HepG2 (cell line): ENCODE measurements around the gene MYO5B.

Source experiments
- CCAR2 ChIP-seq: fragments of 200-400 bp; formaldehyde crosslinking; optimal IDR thresholded peaks from 2 replicates; pipeline ENCODE3; 2018; ENCODE audit warnings: low read depth, mild to moderate bottlenecking, low read length, moderate library complexity
- CREM ChIP-seq, 2 experiments: sonication (generic) in 1 of 2; formaldehyde crosslinking in 1 of 2; IDR thresholded peaks; 2 replicates each; pipeline versions ENCODE4 v1.4.0 to v1.6.1; 2016 to 2020; ENCODE audit warnings: antibody characterized with exemption in 1 of 2, mild to moderate bottlenecking in 1 of 2, missing genetic modification reagents in 1 of 2
- CTCF ChIP-seq: sonication (generic); formaldehyde crosslinking; IDR thresholded peaks from 2 replicates; pipeline ENCODE4 v1.5.0; 2020; ENCODE audit warnings: mild to moderate bottlenecking, missing genetic modification reagents, moderate library complexity
- EP300 ChIP-seq, 3 experiments: sonication (generic) in 1 of 3; formaldehyde crosslinking in 1 of 3; IDR thresholded peaks; 2 replicates each; pipeline versions ENCODE4 v1.5.1 to v1.6.1; 2011 to 2020; ENCODE audit warnings: low read depth in 2 of 3, low read length in 2 of 3, borderline replicate concordance in 1 of 3, improper control_type of control experiment in 1 of 3, mild to moderate bottlenecking in 1 of 3, missing genetic modification reagents in 1 of 3, moderate library complexity in 1 of 3
- HOXA5 ChIP-seq: sonication (generic); formaldehyde crosslinking; IDR thresholded peaks from 2 replicates; pipeline ENCODE4 v1.4.0; 2020; ENCODE audit warnings: missing genetic modification reagents
- NR3C1 ChIP-seq: sonication (generic); formaldehyde crosslinking; IDR thresholded peaks from 2 replicates; pipeline ENCODE4 v1.4.0; 2020; ENCODE audit warnings: missing genetic modification reagents
- POLR2A ChIP-seq, 2 experiments: IDR thresholded peaks; 2 replicates each; pipeline ENCODE4 v1.6.1; 2011; ENCODE audit warnings: low read depth in 2 of 2, low read length in 2 of 2, mild to moderate bottlenecking in 1 of 2, moderate library complexity in 1 of 2; ENCODE audit not compliant: insufficient read depth in 1 of 2
- SAFB2 ChIP-seq: sonication (generic); formaldehyde crosslinking; IDR thresholded peaks from 2 replicates; pipeline ENCODE4 v1.5.1; 2020; ENCODE audit warnings: missing genetic modification reagents, low read depth, mild to moderate bottlenecking, borderline replicate concordance
- U2AF1 ChIP-seq: fragments of 200-400 bp; formaldehyde crosslinking; optimal IDR thresholded peaks from 2 replicates; pipeline ENCODE3; 2017; ENCODE audit warnings: mild to moderate bottlenecking, low read depth, low read length
- ZNF343 ChIP-seq: sonication (generic); formaldehyde crosslinking; IDR thresholded peaks from 2 replicates; pipeline ENCODE4 v1.4.0; 2020; ENCODE audit warnings: mild to moderate bottlenecking, missing genetic modification reagents
- ZNF672 ChIP-seq: sonication (generic); formaldehyde crosslinking; IDR thresholded peaks from 2 replicates; pipeline ENCODE4 v1.8.1; 2022; ENCODE audit warnings: missing genetic modification reagents

- TF ChIP-seq HOXA5 (CRISPR knock-in tag) = no peak
- no peak for TF ChIP-seq EP300 (IDR thresholded peaks at IDR 0.05; ENCODE audit: low read depth in 2 of 2, low read length in 2 of 2)
- TF ChIP-seq EP300 (CRISPR knock-in tag; IDR thresholded peaks at IDR 0.05; ENCODE audit: borderline replicate concordance) = no peak
- no peak for TF ChIP-seq CTCF (CRISPR knock-in tag)
- no peak for TF ChIP-seq CCAR2
- no peak for TF ChIP-seq ZNF672 (CRISPR knock-in tag)
- TF ChIP-seq POLR2A (IDR thresholded peaks at IDR 0.05; ENCODE audit: insufficient read depth in 1 of 2, low read depth in 2 of 2, low read length in 2 of 2) = no peak
- TF ChIP-seq SAFB2 = no peak
- TF ChIP-seq CREM (IDR thresholded peaks at IDR 0.05) = no peak
- TF ChIP-seq CREM (CRISPR knock-in tag; IDR thresholded peaks at IDR 0.05) = no peak
- no peak for TF ChIP-seq U2AF1
- TF ChIP-seq ZNF343 (CRISPR knock-in tag) = no peak
- no peak for TF ChIP-seq NR3C1 (CRISPR knock-in tag)
These were observed 188.4 kb downstream of the MYO5B start for GRCh38 chr18:50006470-50007046.
